Heart left ventricle (tissue), 16 donors: ENCODE data around the gene CDH13. TPM values are rescaled to one million over a fixed set of nuclear protein-coding genes. Genes with fewer than 3 reads are reported as not detected.

ENCODE experiments used
- ATAC-seq, 4 donors: fragments of 200-7000 bp; cut with Tn5 transposase; one replicate each; pipeline ENCODE4 v1.9.1; 2020 to 2022; ENCODE audit warnings: moderate library complexity in 4 of 4, mild to moderate bottlenecking in 3 of 4, moderate number of reproducible peaks in 1 of 4
- DNase-seq, 5 donors: peaks; one replicate each; pipeline ENCODE4 v3.0.0-alpha.2; 2020
- H3K27ac ChIP-seq, 12 donors: fragments of 200-600 bp; sonication (generic) in 4 of 12; one replicate each; pipeline versions ENCODE4 v1.5.0 to v1.8.0; 2016 to 2022; ENCODE audit warnings: mild to moderate bottlenecking in 2 of 12
- H3K27me3 ChIP-seq, 9 donors: fragments of 200-600 bp; sonication (generic) in 2 of 9; one replicate each; pipeline versions ENCODE4 v1.5.1 to v1.8.0; 2016 to 2022; ENCODE audit warnings: mild to moderate bottlenecking in 3 of 9
- H3K36me3 ChIP-seq, 9 donors: fragments of 200-600 bp; sonication (generic) in 2 of 9; one replicate each; pipeline versions ENCODE4 v1.5.0 to v1.8.0; 2018 to 2022; ENCODE audit warnings: mild to moderate bottlenecking in 2 of 9
- H3K4me1 ChIP-seq, 12 donors: fragments of 200-600 bp; sonication (generic) in 4 of 12; one replicate each; pipeline versions ENCODE4 v1.5.0 to v1.8.0; 2016 to 2022; ENCODE audit warnings: mild to moderate bottlenecking in 3 of 12
- H3K4me3 ChIP-seq, 12 donors: fragments of 200-600 bp; sonication (generic) in 4 of 12; one replicate each; pipeline versions ENCODE4 v1.5.0 to v1.8.0; 2017 to 2022; ENCODE audit warnings: mild to moderate bottlenecking in 9 of 12, moderate library complexity in 4 of 12
- H3K9me3 ChIP-seq, 12 donors: fragments of 200-600 bp; sonication (generic) in 4 of 12; one replicate each; pipeline versions ENCODE4 v1.5.0 to v1.8.0; 2016 to 2022; ENCODE audit warnings: mild to moderate bottlenecking in 1 of 12
- CTCF ChIP-seq, 12 donors: fragments of 200-600 bp; sonication (generic) in 4 of 12; IDR thresholded peaks; one replicate each; pipeline versions ENCODE4 v1.5.0 to v1.8.0; 2018 to 2022; ENCODE audit warnings: antibody characterized with exemption in 12 of 12, mild to moderate bottlenecking in 5 of 12
- POLR2A ChIP-seq, 2 donors: fragments of 450-650 bp; IDR thresholded peaks; one replicate each; pipeline ENCODE4 v1.6.1; 2017; ENCODE audit warnings: antibody characterized with exemption in 2 of 2, mild to moderate bottlenecking in 2 of 2, moderate library complexity in 2 of 2
- WGBS, 4 donors: extraction: QIAGEN DNeasy Blood & Tissue Kit in 2 of 4; methylation state at CpG; one replicate each; pipeline versions ENCODE4 v1.1.5 to v1.1.7; 2013 to 2018; 5-methylcytosine and 5-hydroxymethylcytosine counted together
- intact Hi-C, 10 donors: fragments of 100-400 bp; cut with DNase I; formaldehyde crosslinking; loops; one replicate each; pipeline versions ENCODE4 v1.11.1 to v1.14.2; 2022
- polyA plus RNA-seq, 2 donors: library from polyadenylated mRNA; stranded (reverse); fragments of 200-250 nt; gene quantifications; one replicate each; pipeline ENCODE4 v1.2.3, GENCODE V29; 2013
- total RNA-seq, 9 donors: library from RNA; depleted of rRNA in 2 of 9; stranded (reverse); fragments of >200 nt in 2 of 9; fragmentation: NEBNext Ultra II Directional in 3 of 9; extraction: Animal tissue kit (Norgen Biotek cat#: 25700) in 3 of 9; gene quantifications; one replicate each; pipeline versions ENCODE4 v1.1.0 to v1.2.4, GENCODE V29; 2016 to 2023
- donor health status: ischemic (EF 13 %, LVEDD 7.1; RV severe dilation, severe dysfunction).
- donor health status: healthy with polysubstance abuse.
- donor health status: DM: no; HTN: yes; CAD: no.
- donor health status: DM: no; HTN: no; CAD: no.
- donor health status: ischemic (EF 25% LVEDD 6.9; RV normal size, moderate dysfunction).
- donor health status: ischemic (EF 25% LVEDD 5.7; RV mildly dilated, moderate dysfunction).
- donor health status: healthy.
- donor health status: DM: yes; HTN: yes; CAD: no.
- donor health status: ischemic (EF 35%, LVEDD 5.7; RV mildly dilated, moderate dysfunction).
- donor health status: nonischemic (EF 11% LVEDD 7.7; RV severe dilation, severe dysfunction).
- donor health status: DM: yes; HTN: yes; CAD: no.
- donor health status: PGD.
- donor health status: ischemic (EF 29% LVEDD 5.4; RV normal size, mild dysfunction).
- donor health status: nonischemic (EF 23%, LVEDD 6.1; RV moderate dilation, normal function).

The CDH13 gene
- total and polyA plus RNA-seq, 11 donors = 15.0 to 172 (median 137) TPM

GRCh38 chr16:83682868-83683235 is 1056.1 kb downstream of the CDH13 start:
- TF ChIP-seq CTCF (IDR thresholded peaks at IDR 0.05) = no peak
- TF ChIP-seq POLR2A (IDR thresholded peaks at IDR 0.05) = no peak
- no peak for DNase-seq
- Histone ChIP-seq H3K4me1 (peaks cover 0 to 6% (median 0%) of the 10 kb centered on the region in 12 donors), H3K27ac (no peak overlapping the region), H3K36me3 (peaks cover 0 to 7% (median 0%) of the 10 kb centered on the region in 9 donors), H3K27me3 (no peaks in the 10 kb centered on the region), H3K4me3 (no peak overlapping the region), H3K9me3 (no peaks in the 10 kb centered on the region)
- intact Hi-C loops = no loop called here
- ATAC-seq = no peak
- 61 to 76% (median 71%) methylated on average over 7 of the region's 7 CpGs for WGBS, 4 donors

DNA sequence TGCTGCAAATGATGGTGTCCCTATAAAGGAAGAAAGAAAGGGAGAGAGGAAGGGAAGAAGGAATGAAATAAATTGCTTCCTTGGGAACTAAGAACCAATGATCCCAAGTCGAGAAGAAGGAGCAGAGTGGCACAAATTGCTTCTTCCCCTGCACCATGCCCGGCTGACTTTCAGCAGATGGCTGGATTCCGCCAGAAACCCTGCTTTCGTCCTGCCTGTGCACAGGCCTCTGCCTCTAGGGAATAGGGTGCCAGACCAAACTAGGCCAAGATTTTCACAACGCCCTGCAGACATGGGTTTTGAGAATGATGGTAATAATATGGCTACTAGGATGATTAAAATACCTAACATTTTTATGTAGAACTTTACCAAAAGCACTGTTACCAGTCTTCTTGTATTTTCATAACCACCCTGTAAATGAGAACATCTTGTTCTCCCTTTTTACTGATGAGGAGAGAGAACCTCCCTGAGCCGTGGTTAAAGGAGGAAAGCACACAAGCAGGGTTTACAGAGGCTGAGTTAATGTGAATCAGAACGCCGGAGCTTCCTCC is 1058.9 kb downstream of the CDH13 start:
- Histone ChIP-seq H3K4me3 (no peak overlapping the region), H3K36me3 (peaks cover 0 to 2% (median 0%) of the 10 kb centered on the region in 9 donors), H3K9me3 (no peaks in the 10 kb centered on the region), H3K4me1 (peaks cover 0 to 20% (median 13%) of the 10 kb centered on the region in 12 donors), H3K27me3 (no peaks in the 10 kb centered on the region), H3K27ac (no peak overlapping the region)
- intact Hi-C loops = no loop called here
- no peak for ATAC-seq
- whole genome bisulfite sequencing, 4 donors = 87 to 92% (median 92%) methylated on average over 8 of the region's 8 CpGs
- TF ChIP-seq POLR2A (IDR thresholded peaks at IDR 0.05) (no peak), CTCF (IDR thresholded peaks at IDR 0.05) (no peak)
- DNase-seq = no peak

GRCh38 chr16:83686726-83687125 is 1060.0 kb downstream of the CDH13 start:
- TF ChIP-seq CTCF (IDR thresholded peaks at IDR 0.05) = no peak
- no peak for TF ChIP-seq POLR2A (IDR thresholded peaks at IDR 0.05)
- intact Hi-C loops = no loop called here
- ATAC-seq = no peak
- Histone ChIP-seq H3K36me3 (peaks cover 0 to 2% (median 0%) of the 10 kb centered on the region in 9 donors), H3K9me3 (no peaks in the 10 kb centered on the region), H3K27ac (no peak overlapping the region), H3K4me1 (peaks cover 0 to 24% (median 14%) of the 10 kb centered on the region in 12 donors), H3K4me3 (no peak overlapping the region), H3K27me3 (no peaks in the 10 kb centered on the region)
- 88 to 100% (median 98%) methylated on average over 3 of the region's 3 CpGs for WGBS, 4 donors
- DNase-seq = no peak

DNA sequence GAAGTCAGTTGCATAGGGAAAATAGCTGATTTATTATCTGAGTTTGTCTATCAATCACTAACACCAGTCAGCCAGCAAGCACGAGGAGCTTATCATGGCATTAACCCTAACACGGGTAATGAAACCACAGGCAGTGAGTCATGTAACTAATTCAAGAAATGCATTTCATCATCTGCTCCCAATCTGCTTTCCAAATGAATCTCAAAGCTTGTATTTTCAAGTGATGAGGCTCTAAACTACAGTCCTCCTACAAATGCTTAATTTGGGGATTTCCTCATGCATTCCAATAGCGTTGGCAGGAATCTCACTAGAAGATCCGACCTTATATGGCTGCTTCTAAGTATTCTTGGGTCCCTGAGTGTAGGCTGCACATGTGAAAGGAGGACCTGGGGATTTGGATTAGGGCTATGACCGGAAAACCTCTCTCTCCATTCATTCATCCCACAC is 1062.6 kb downstream of the CDH13 start:
- TF ChIP-seq CTCF (IDR thresholded peaks at IDR 0.05) = no peak
- no peak for TF ChIP-seq POLR2A (IDR thresholded peaks at IDR 0.05)
- no peaks in the 10 kb centered on the region for H3K27me3 ChIP-seq
- DNase-seq (no peak), ATAC-seq (peak; percentile 29 to 87 (median 82))
- H3K36me3 ChIP-seq = no peaks in the 10 kb centered on the region
- 32 to 41% (median 35%) methylated on average over 5 of the region's 5 CpGs for WGBS, 4 donors
- H3K4me1 ChIP-seq = peaks cover 0 to 28% (median 14%) of the 10 kb centered on the region in 12 donors
- intact Hi-C loops = no loop called here
- H3K27ac ChIP-seq = peak overlapping the region in 8 of 12 donors; percentile 17 to 75 (median 58)
- H3K4me3 ChIP-seq = no peak overlapping the region
- no peaks in the 10 kb centered on the region for H3K9me3 ChIP-seq
